Transverse colon (tissue), 4 donors: ENCODE measurements around the gene TMEM92. TPM values are rescaled to one million over a fixed set of nuclear protein-coding genes. Genes with fewer than 3 reads are reported as not detected.

Experiments used
- DNase-seq: peaks from one replicate; pipeline ENCODE4 v3.0.0-alpha.2; 2019
- H3K27ac ChIP-seq, 4 donors: fragments of 200-600 bp; sonication (generic); 2 replicates each; pipeline ENCODE4 v1.5.1; 2016 to 2018; ENCODE audit warnings: inconsistent platforms in 4 of 4
- H3K27me3 ChIP-seq: fragments of 200-600 bp; sonication (generic); 2 replicates; pipeline ENCODE4 v1.5.1; 2017; ENCODE audit warnings: inconsistent platforms
- H3K36me3 ChIP-seq, 4 donors: fragments of 200-600 bp; sonication (generic); 2 replicates each; pipeline ENCODE4 v1.5.1; 2017 to 2019; ENCODE audit warnings: inconsistent platforms in 4 of 4
- H3K4me1 ChIP-seq, 4 donors: fragments of 200-600 bp; sonication (generic); 2 replicates each; pipeline ENCODE4 v1.5.1; 2017 to 2020; ENCODE audit warnings: inconsistent platforms in 4 of 4
- H3K4me3 ChIP-seq, 4 donors: fragments of 200-600 bp; sonication (generic); 1 replicate in 1 of 4; 2 replicates in 3 of 4; pipeline versions ENCODE4 v1.5.1 to v1.6.1; 2017 to 2019; ENCODE audit warnings: inconsistent platforms in 4 of 4
- H3K9me3 ChIP-seq, 2 donors: fragments of 200-600 bp; sonication (generic); 2 replicates each; pipeline ENCODE4 v1.5.1; 2017 to 2019; ENCODE audit warnings: inconsistent platforms in 2 of 2
- EP300 ChIP-seq: sonication (generic); formaldehyde crosslinking; IDR thresholded peaks from one replicate; pipeline ENCODE4 v1.6.1; 2017; ENCODE audit warnings: antibody characterized with exemption, low read depth
- POLR2A ChIP-seq: fragments of 450-650 bp; IDR thresholded peaks from one replicate; pipeline ENCODE4 v1.6.1; 2016; ENCODE audit warnings: antibody characterized with exemption, mild to moderate bottlenecking, moderate library complexity
- POLR2AphosphoS5 ChIP-seq, 3 donors: sonication (generic); formaldehyde crosslinking; IDR thresholded peaks; one replicate each; pipeline ENCODE4 v1.6.1; 2016; ENCODE audit warnings: antibody characterized with exemption in 3 of 3
- WGBS, 2 donors: methylation state at CpG; one replicate each; pipeline ENCODE4 v1.1.5; 2018; ENCODE audit warnings: low coverage in 1 of 2; 5-methylcytosine and 5-hydroxymethylcytosine counted together
- in situ Hi-C, 4 donors: fragments of 200-750 bp; cut with MboI; loops; one replicate each; pipeline versions ENCODE4 v1.15.0 to v1.15.1; 2017; ENCODE audit warnings: low sequenced_read_pairs in 3 of 4, low pct_ligation_motif_present in 1 of 4, low pct_unique_long_range_greater_than_20kb in 1 of 4
- intact Hi-C: fragments of 100-400 bp; cut with DNase I; formaldehyde crosslinking; loops from one replicate; pipeline ENCODE4 v1.15.1; 2023; ENCODE audit warnings: low total_unique reads
- total RNA-seq, 4 donors: library from RNA; depleted of rRNA; stranded (reverse); fragments of >200 nt; gene quantifications; one replicate each; pipeline ENCODE4 v1.1.0, GENCODE V29; 2016
- TF ChIP-seq, protein P1 (sequence below), 5 experiments: fragments of 200-600 bp in 3 of 5; fragments of 450-650 bp in 2 of 5; sonication (generic) in 3 of 5; IDR thresholded peaks; 1 replicate in 2 of 5; 2 replicates in 3 of 5; pipeline ENCODE4 v1.5.1; 2016 to 2017; ENCODE audit warnings: antibody characterized with exemption in 5 of 5, inconsistent platforms in 3 of 5, mild to moderate bottlenecking in 2 of 5, moderate library complexity in 1 of 5

Gene TMEM92
- total RNA-seq, 4 donors from 2014 or later: 1.9 to 3.7 TPM; not detected in 2

DNA sequence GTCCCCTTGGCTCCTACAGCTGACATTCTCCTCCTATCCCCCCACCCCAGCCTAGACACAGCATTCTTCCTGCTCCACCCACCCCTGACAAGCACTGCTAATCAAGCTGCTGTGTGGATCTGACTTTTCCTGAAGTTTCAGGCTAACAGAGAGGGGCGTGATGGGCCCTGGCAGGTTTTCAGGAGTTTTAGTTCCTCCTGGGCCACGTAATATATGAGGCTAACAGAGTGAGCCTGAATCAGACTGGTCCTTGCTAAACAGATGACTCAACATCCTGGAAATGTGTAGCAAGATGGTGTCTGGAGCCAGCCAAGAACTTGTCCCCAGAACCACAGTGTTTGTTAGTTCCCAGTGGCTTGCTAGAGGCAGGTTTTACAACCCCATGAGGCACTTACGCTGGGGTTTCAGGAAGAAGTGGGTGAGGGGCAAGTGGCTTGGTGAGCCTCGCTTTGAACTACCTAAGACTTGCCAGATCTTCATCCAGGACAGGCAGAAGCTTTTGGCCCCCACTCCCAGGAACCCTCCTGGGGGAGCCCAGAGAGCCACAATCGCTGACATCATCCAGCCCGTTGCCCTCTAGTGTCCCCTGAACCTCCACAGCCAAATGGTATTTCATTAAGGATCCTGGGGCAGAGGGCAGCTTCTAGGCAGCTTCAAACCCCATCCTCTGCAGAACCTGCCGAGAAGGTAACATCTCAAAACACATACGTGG, 15.9 kb downstream of the TMEM92 start:
- Histone ChIP-seq H3K27ac (peak overlapping the region; percentile 77 to 87 (median 83)), H3K4me1 (peaks cover 15 to 31% (median 22%) of the 10 kb centered on the region in 4 donors), H3K36me3 (no peaks in the 10 kb centered on the region), H3K27me3 (no peaks in the 10 kb centered on the region), H3K9me3 (no peaks in the 10 kb centered on the region), H3K4me3 (no peak overlapping the region)
- peak; percentile 64 for DNase-seq
- WGBS, 2 donors: 42% methylated on average over 8 of the region's 8 CpGs; no CpG with 5 or more reads in 1 of the 2 donors
- peak; percentile 70 to 83 (median 83) for TF ChIP-seq POLR2AphosphoS5 (IDR thresholded peaks at IDR 0.05)
- peak; percentile 83 for TF ChIP-seq EP300
- no peak for TF ChIP-seq POLR2A
- intact Hi-C loops (loop anchor here (10.0 kb wide), 1 partner anchor 195 kb away; the partner anchor contains the start of gene PDK2), in situ Hi-C loops (no loop called here)

DNA sequence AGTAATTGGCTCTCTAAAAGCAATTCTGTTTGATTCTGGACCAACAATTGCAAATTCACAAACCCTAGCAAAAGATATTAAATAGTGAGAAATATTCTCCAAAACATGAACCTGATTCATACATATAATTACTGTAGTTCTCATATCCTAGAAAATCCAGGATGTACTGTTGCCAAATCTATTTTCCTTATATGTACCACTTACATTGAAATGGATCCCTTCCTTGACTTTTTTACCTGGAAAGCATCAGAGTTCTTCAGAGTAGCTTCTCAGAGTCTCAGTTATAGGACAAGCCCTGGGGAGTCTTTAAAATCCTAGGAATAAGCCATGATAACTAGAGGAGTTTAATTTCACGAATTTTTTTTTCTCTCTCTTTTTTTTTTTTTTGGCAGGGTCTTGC, 16.7 kb downstream of the TMEM92 start:
- Histone ChIP-seq H3K9me3 (no peaks in the 10 kb centered on the region), H3K27me3 (no peaks in the 10 kb centered on the region), H3K4me1 (peaks cover 15 to 31% (median 22%) of the 10 kb centered on the region in 4 donors), H3K27ac (peak overlapping the region; percentile 77 to 87 (median 83)), H3K36me3 (no peaks in the 10 kb centered on the region), H3K4me3 (no peak overlapping the region)
- TF ChIP-seq, protein P1, sequence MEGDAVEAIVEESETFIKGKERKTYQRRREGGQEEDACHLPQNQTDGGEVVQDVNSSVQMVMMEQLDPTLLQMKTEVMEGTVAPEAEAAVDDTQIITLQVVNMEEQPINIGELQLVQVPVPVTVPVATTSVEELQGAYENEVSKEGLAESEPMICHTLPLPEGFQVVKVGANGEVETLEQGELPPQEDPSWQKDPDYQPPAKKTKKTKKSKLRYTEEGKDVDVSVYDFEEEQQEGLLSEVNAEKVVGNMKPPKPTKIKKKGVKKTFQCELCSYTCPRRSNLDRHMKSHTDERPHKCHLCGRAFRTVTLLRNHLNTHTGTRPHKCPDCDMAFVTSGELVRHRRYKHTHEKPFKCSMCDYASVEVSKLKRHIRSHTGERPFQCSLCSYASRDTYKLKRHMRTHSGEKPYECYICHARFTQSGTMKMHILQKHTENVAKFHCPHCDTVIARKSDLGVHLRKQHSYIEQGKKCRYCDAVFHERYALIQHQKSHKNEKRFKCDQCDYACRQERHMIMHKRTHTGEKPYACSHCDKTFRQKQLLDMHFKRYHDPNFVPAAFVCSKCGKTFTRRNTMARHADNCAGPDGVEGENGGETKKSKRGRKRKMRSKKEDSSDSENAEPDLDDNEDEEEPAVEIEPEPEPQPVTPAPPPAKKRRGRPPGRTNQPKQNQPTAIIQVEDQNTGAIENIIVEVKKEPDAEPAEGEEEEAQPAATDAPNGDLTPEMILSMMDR (IDR thresholded peaks at IDR 0.05): no peak
- TF ChIP-seq POLR2AphosphoS5 (IDR thresholded peaks at IDR 0.05): no peak
- TF ChIP-seq EP300: no peak
- TF ChIP-seq POLR2A: no peak
- intact Hi-C loops: loop anchor here (10.0 kb wide), 1 partner anchor 196 kb away; the partner anchor contains the start of gene PDK2
- WGBS, 2 donors: 38 to 83% methylated on average over 1 of the region's 1 CpG
- DNase-seq: no peak
- in situ Hi-C loops: no loop called here

DNA sequence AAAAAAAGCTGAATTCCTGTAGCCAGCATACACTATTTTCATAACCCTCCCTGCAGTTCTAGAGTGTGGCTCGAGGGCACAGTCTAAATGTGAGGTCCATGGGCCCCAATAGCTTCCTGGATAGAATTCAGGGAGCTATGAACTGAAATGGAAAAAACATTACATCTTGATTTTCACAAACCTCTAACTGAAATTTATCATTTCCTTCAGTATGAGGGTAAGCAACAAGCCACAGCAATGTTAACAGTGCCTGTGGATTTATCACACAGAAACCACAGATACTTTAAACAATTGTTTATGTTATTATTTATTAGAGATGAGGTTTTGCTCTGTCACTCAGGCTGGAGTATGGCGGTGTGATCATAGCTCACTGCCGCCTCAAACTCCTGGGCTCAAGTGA, 18.2 kb downstream of the TMEM92 start:
- Histone ChIP-seq H3K4me3 (no peak overlapping the region), H3K4me1 (peaks cover 15 to 31% (median 22%) of the 10 kb centered on the region in 4 donors), H3K27me3 (no peaks in the 10 kb centered on the region), H3K9me3 (no peaks in the 10 kb centered on the region), H3K27ac (no peak overlapping the region), H3K36me3 (no peaks in the 10 kb centered on the region)
- no peak for TF ChIP-seq POLR2AphosphoS5 (IDR thresholded peaks at IDR 0.05)
- in situ Hi-C loops (no loop called here), intact Hi-C loops (loop anchor here (10.0 kb wide), 1 partner anchor 198 kb away; the partner anchor contains the start of gene PDK2)
- no peak for DNase-seq
- 79 to 86% methylated on average over 2 to 3 of the region's 3 CpGs for WGBS, 2 donors

DNA sequence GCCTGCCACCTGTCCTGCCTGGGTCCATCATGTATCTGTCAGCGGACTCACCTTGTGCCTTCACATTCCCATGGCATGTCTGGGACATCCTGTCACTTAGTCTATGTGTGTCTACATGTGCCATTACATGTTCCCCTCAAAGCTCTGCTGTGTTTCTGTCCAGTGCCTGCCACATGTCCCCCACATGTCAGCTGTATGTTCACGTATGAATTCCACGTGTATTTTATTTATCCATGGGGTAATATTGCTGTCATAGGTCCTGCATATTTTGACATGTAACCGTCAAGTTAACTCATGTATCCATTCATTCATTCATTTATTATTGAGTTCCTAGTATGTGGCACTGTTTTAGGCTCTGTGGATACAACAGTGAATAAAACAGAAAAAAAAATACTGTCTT, 20.8 kb downstream of the TMEM92 start:
- TF ChIP-seq POLR2A (no peak), EP300 (no peak), POLR2AphosphoS5 (IDR thresholded peaks at IDR 0.05) (no peak)
- TF ChIP-seq, protein P1 (IDR thresholded peaks at IDR 0.05): no peak

DNA sequence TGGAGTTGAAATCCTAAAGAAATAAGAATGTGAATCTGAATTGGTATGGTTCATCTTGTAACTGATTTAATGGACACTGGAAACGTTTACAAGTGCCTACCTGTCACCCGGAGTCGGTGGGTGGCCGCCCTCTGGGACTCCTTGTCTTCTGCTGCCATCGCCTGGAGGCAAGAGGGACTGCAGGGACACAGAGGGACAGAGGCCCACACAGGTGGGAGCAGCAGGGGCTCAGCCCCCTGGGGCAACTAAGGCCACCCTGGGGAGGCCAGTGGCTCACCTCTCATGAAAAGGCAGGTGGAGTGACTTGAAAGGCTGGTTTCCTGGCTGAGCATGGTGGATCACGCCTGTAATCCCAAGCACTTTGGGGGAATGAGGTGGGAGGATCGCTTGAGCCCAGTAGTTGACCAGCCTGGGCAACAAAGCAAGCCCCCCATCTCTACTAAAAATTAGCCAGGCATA, 23.2 kb downstream of the TMEM92 start:
- in situ Hi-C loops: no loop called here
- intact Hi-C loops: loop anchor here (5.0 to 10.0 kb wide), 2 partner anchors 95 to 203 kb away; partner anchors contain the start of genes COL1A1 and PDK2
- no peaks in the 10 kb centered on the region for H3K27me3 ChIP-seq
- H3K27ac ChIP-seq: no peak overlapping the region
- WGBS, 2 donors: 0 to 19% methylated on average over 4 to 7 of the region's 7 CpGs
- H3K4me1 ChIP-seq: peaks cover 0 to 9% (median 0%) of the 10 kb centered on the region in 4 donors
- H3K4me3 ChIP-seq: no peak overlapping the region
- H3K9me3 ChIP-seq: no peaks in the 10 kb centered on the region
- TF ChIP-seq, protein P1 (IDR thresholded peaks at IDR 0.05): peak; percentile 91 to 96 (median 95)
- no peak for TF ChIP-seq EP300
- no peaks in the 10 kb centered on the region for H3K36me3 ChIP-seq
- DNase-seq: peak; percentile 83

More for the DNA sequence above, 20.8 kb downstream of the TMEM92 start:
- H3K36me3 ChIP-seq: no peaks in the 10 kb centered on the region
- H3K4me1 ChIP-seq: peaks cover 4 to 11% (median 7%) of the 10 kb centered on the region in 4 donors
- no peak overlapping the region for H3K27ac ChIP-seq
- no peak overlapping the region for H3K4me3 ChIP-seq
- DNase-seq: no peak
- in situ Hi-C loops: no loop called here
- no peaks in the 10 kb centered on the region for H3K9me3 ChIP-seq
- intact Hi-C loops: loop anchor here (5.0 to 10.0 kb wide), 2 partner anchors 93 to 200 kb away; partner anchors contain the start of genes COL1A1 and PDK2
- no peaks in the 10 kb centered on the region for H3K27me3 ChIP-seq
- WGBS, 2 donors: 67 to 77% methylated on average over 3 to 4 of the region's 4 CpGs
